CD4-positive, alpha-beta memory T cell (primary cell): ENCODE results near the gene DAPK2. TPM values are rescaled to one million over a fixed set of nuclear protein-coding genes. Genes with fewer than 3 reads are reported as not detected.

Experiments
- CTCF ChIA-PET: fragments of 350-600 bp; sonication (Branson Sonifier 250); formaldehyde crosslinking; loops from one replicate; lab custom pipeline; 2021; ENCODE audit warnings: inconsistent platforms; ENCODE audit not compliant: partially characterized antibody; lab: Charles Lee
- POLR2A ChIA-PET: fragments of 350-600 bp; sonication (Branson Sonifier 250); formaldehyde crosslinking; loops from one replicate; lab custom pipeline; 2021; ENCODE audit not compliant: partially characterized antibody; lab: Charles Lee
- DNase-seq, 5 donors: peaks; one replicate each; pipeline versions ENCODE4 v3.0.0 to v3.0.0-alpha.2; 2020 to 2022; ENCODE audit warnings: mixed read lengths in 1 of 5
- H3K27ac ChIP-seq: one replicate; pipeline ENCODE4 v1.7.0; 2013; ENCODE audit warnings: low read depth, low read length
- H3K27me3 ChIP-seq: 2 replicates; pipeline ENCODE4 v1.7.0; 2013; ENCODE audit warnings: mild to moderate bottlenecking, low read length, moderate library complexity; ENCODE audit not compliant: insufficient read depth
- H3K36me3 ChIP-seq: 2 replicates; pipeline ENCODE4 v1.7.0; 2013; ENCODE audit warnings: mild to moderate bottlenecking, low read length, moderate library complexity; ENCODE audit not compliant: insufficient read depth
- H3K4me1 ChIP-seq: 2 replicates; pipeline ENCODE4 v1.7.0; 2013; ENCODE audit warnings: mild to moderate bottlenecking, low read length, moderate library complexity; ENCODE audit not compliant: insufficient read depth
- H3K4me3 ChIP-seq, 2 donors: one replicate each; pipeline ENCODE4 v1.7.0; 2013; ENCODE audit warnings: low read length in 2 of 2, mild to moderate bottlenecking in 1 of 2
- H3K9me3 ChIP-seq, 2 donors: one replicate each; pipeline ENCODE4 v1.7.0; 2013; ENCODE audit warnings: low read length in 2 of 2, control low read depth in 1 of 2; ENCODE audit not compliant: control insufficient read depth in 1 of 2
- H3K27ac Mint-ChIP-seq, 7 donors: one replicate each; pipeline ENCODE4 v1.8.0; 2020 to 2021; ENCODE audit warnings: mixed read lengths in 7 of 7, mild to moderate bottlenecking in 6 of 7, inconsistent platforms in 3 of 7, moderate library complexity in 3 of 7
- H3K27me3 Mint-ChIP-seq, 2 donors: one replicate each; pipeline ENCODE4 v1.8.0; 2020 to 2021; ENCODE audit warnings: mixed read lengths in 2 of 2
- H3K36me3 Mint-ChIP-seq, 2 donors: one replicate each; pipeline ENCODE4 v1.8.0; 2020 to 2021; ENCODE audit warnings: mixed read lengths in 2 of 2, inconsistent platforms in 1 of 2, mild to moderate bottlenecking in 1 of 2
- H3K4me1 Mint-ChIP-seq, 4 donors: one replicate each; pipeline ENCODE4 v1.8.0; 2020 to 2021; ENCODE audit warnings: mixed read lengths in 4 of 4, mild to moderate bottlenecking in 1 of 4
- H3K4me3 Mint-ChIP-seq, 8 donors: one replicate each; pipeline ENCODE4 v1.8.0; 2020 to 2021; ENCODE audit warnings: mixed read lengths in 8 of 8, mild to moderate bottlenecking in 7 of 8, moderate library complexity in 6 of 8, inconsistent platforms in 3 of 8
- H3K9me3 Mint-ChIP-seq, 8 donors: one replicate each; pipeline ENCODE4 v1.8.0; 2020 to 2021; ENCODE audit warnings: mixed read lengths in 8 of 8, mild to moderate bottlenecking in 5 of 8, inconsistent platforms in 3 of 8, moderate library complexity in 1 of 8
- intact Hi-C: fragments of 100-400 bp; cut with micrococcal nuclease; formaldehyde crosslinking; loops from one replicate; pipeline ENCODE4 v1.15.1; 2023
- polyA plus RNA-seq, 2 donors: library from polyadenylated mRNA; unstranded; fragments of 300-500 nt; fragmentation: Illumina TruSeq; gene quantifications; one replicate each; pipeline ENCODE4 v1.2.3, GENCODE V29; 2021
- total RNA-seq, 2 experiments: library from RNA; stranded (reverse); gene quantifications; one replicate each; pipeline ENCODE4 v1.2.3, GENCODE V29; 2021

The DAPK2 gene
- total and polyA plus RNA-seq, 4 experiments from 2014 or later: 0.93 to 2.9 (median 2.3) TPM; not detected in 1

DNA sequence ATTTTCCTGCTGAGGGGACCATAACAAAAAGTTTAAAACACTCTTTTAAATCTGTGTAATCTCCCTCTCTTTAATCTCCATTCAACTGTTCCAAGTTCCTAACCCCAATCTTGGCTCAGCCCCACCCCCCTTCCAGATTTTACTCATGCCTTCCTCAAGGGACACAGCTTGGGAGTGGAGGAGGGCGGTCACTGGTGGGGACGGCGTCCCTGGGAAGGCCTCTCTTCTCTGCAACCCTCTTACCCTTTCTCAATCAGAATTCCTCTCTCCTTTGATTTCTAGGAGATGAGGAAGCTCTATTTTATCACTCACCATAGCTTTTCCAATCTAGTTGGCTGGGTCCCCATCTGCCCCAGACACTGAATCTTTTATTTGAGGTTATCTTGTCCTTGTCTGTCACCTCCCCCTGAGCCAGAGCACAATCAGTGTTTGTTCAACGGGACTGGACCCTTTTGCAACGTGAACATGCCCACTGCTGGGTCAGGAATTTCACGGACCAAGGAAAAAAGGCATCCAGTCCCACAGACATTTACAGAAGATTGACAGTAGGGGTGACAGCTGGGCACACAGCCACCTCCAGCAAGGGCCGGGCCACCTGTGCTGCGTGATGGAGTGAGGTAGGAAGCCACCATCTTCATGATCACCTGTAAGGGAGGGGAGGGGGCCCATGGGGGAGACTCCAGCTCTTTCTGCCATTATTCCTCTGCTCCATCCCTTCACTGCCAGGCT is 128.5 kb downstream of the DAPK2 start:
- CTCF ChIA-PET: no interaction called here
- Histone ChIP-seq H3K9me3 (no peaks in the 10 kb centered on the region), H3K4me1 (peaks cover 14% of the 10 kb centered on the region), H3K27ac (no peak overlapping the region), H3K36me3 (no peaks in the 10 kb centered on the region), H3K4me3 (no peak overlapping the region), H3K27me3 (no peaks in the 10 kb centered on the region)
- Mint-ChIP-seq H3K9me3 (no peaks in the 10 kb centered on the region), H3K36me3 (no peaks in the 10 kb centered on the region), H3K27ac (no peak overlapping the region), H3K4me1 (peaks cover 8 to 17% (median 12%) of the 10 kb centered on the region in 4 donors), H3K4me3 (no peak overlapping the region), H3K27me3 (no peaks in the 10 kb centered on the region)
- DNase-seq: no peak
- intact Hi-C loops: no loop called here
- POLR2A ChIA-PET: no interaction called here

DNA sequence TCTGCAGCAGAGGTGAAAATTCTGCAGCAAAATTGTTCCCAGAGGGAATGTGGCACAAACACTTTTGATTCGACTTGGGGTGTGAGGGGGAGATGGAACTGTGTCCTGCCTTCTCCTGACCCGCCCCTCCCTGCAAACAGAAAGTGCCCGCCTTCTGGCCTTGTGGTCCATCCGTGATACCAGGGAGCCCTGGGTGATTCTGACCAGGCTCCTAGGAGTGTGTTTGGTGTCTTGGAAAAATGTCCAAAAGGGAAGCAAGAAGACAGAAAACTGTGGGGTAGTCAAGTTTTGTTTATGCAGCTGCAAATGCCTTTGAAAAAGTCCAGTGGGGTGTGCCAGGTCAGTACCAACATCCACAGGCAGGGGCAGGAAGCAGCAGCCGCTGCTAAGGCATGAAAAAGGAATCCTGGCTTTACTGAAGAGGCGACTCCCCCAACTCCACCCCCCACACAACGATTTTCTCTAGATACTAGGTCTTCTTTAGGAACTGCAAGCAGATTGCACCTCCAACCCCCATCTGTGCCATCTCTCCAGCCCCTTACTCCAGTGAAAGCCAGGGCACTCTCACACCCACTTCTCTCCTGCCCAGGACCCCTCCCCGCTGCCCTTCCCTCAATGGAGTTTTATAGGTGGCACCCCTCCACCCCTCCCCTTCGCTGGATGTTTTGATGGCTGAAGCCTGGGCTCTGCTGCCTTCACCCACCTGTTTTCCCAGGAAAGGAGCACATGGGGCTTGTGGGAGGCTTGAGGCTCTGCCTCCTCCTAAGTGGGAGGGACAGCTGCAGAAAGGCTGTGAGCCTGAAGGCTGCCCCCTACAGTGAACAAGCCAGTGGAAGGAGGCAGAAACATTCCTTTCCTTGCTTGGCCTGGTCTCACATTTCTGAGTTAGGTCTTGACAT is 130.2 kb downstream of the DAPK2 start:
- H3K27ac Mint-ChIP-seq: no peak overlapping the region
- ChIA-PET CTCF (no interaction called here), POLR2A (no interaction called here)
- intact Hi-C loops: no loop called here
- no peaks in the 10 kb centered on the region for H3K9me3 Mint-ChIP-seq
- H3K4me1 Mint-ChIP-seq: peaks cover 8 to 14% (median 11%) of the 10 kb centered on the region in 4 donors
- H3K4me3 Mint-ChIP-seq: no peak overlapping the region
- Histone ChIP-seq H3K27ac (no peak overlapping the region), H3K27me3 (no peaks in the 10 kb centered on the region), H3K36me3 (no peaks in the 10 kb centered on the region), H3K4me3 (no peak overlapping the region), H3K4me1 (peaks cover 14% of the 10 kb centered on the region), H3K9me3 (no peaks in the 10 kb centered on the region)
- no peaks in the 10 kb centered on the region for H3K27me3 Mint-ChIP-seq
- DNase-seq: no peak
- H3K36me3 Mint-ChIP-seq: no peaks in the 10 kb centered on the region

- H3K4me1 ChIP-seq: peaks cover 7% of the 10 kb centered on the region
- Mint-ChIP-seq H3K27ac (peak overlapping the region in 1 of 7 donors; percentile 51), H3K36me3 (no peaks in the 10 kb centered on the region), H3K9me3 (no peaks in the 10 kb centered on the region), H3K4me3 (no peak overlapping the region), H3K4me1 (peaks cover 2 to 6% (median 4%) of the 10 kb centered on the region in 4 donors), H3K27me3 (no peaks in the 10 kb centered on the region)
- no peaks in the 10 kb centered on the region for H3K36me3 ChIP-seq
- intact Hi-C loops: no loop called here
- H3K27ac ChIP-seq: no peak overlapping the region
- CTCF ChIA-PET: no interaction called here
- no peaks in the 10 kb centered on the region for H3K27me3 ChIP-seq
- DNase-seq: no peak
- POLR2A ChIA-PET: no interaction called here
- no peaks in the 10 kb centered on the region for H3K9me3 ChIP-seq
- no peak overlapping the region for H3K4me3 ChIP-seq
These were observed 130.9 kb downstream of the DAPK2 start for GRCh38 chr15:63915209-63915872.

DNA sequence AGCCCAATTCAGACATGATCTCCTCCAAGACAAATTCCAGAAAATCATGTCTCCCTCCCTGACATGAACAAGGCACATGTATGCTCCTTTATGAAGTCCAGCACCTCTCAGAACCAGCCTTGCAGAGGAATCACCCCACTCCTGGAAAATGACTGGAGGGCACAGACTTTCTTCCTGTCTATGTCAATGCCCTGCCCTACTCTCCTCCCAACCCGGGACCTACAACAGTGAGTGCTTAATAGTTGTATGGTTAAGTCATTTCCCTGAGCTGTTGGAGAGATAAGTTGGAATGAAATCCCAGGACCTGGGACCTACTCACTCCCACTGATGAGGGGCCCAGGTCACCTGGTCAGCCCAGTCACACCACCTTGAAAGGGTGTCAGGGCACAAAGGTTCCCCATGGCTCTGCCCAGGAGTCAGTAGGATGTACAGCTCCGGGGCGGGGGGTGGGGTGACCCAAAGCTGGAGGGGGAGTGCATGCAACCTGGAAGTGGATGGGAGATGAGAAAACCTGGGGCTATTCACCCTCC is 132.4 kb downstream of the DAPK2 start:
- Histone ChIP-seq H3K36me3 (no peaks in the 10 kb centered on the region), H3K9me3 (no peaks in the 10 kb centered on the region), H3K4me1 (no peaks in the 10 kb centered on the region), H3K27ac (no peak overlapping the region), H3K4me3 (no peak overlapping the region), H3K27me3 (no peaks in the 10 kb centered on the region)
- CTCF ChIA-PET: no interaction called here
- DNase-seq: no peak
- intact Hi-C loops: no loop called here
- no peaks in the 10 kb centered on the region for H3K9me3 Mint-ChIP-seq
- H3K4me1 Mint-ChIP-seq: no peaks in the 10 kb centered on the region
- H3K27me3 Mint-ChIP-seq: no peaks in the 10 kb centered on the region
- no peaks in the 10 kb centered on the region for H3K36me3 Mint-ChIP-seq
- H3K4me3 Mint-ChIP-seq: no peak overlapping the region
- peak overlapping the region in 1 of 7 donors; percentile 55 for H3K27ac Mint-ChIP-seq
- POLR2A ChIA-PET: no interaction called here

GRCh38 chr15:63913336-63913735 is 132.9 kb downstream of the DAPK2 start:
- Mint-ChIP-seq H3K9me3 (no peaks in the 10 kb centered on the region), H3K4me1 (no peaks in the 10 kb centered on the region), H3K27ac (no peak overlapping the region), H3K27me3 (no peaks in the 10 kb centered on the region), H3K36me3 (no peaks in the 10 kb centered on the region), H3K4me3 (no peak overlapping the region)
- intact Hi-C loops: no loop called here
- H3K4me1 ChIP-seq: no peaks in the 10 kb centered on the region
- H3K36me3 ChIP-seq: no peaks in the 10 kb centered on the region
- H3K4me3 ChIP-seq: no peak overlapping the region
- no peak overlapping the region for H3K27ac ChIP-seq
- no peaks in the 10 kb centered on the region for H3K9me3 ChIP-seq
- H3K27me3 ChIP-seq: no peaks in the 10 kb centered on the region
- ChIA-PET POLR2A (no interaction called here), CTCF (interaction anchor here (1.7 kb wide), 1 partner anchor 21 kb away, joined by 4 read pairs; no protein-coding TSS in a partner anchor)
- DNase-seq: no peak

GRCh38 chr15:63912061-63912615 is 134.1 kb downstream of the DAPK2 start:
- CTCF ChIA-PET: interaction anchor here (0.7 to 2.3 kb wide), 5 partner anchors 18 to 98 kb away, joined by 3 to 10 read pairs (median 3); no protein-coding TSS in a partner anchor
- no peak overlapping the region for H3K27ac Mint-ChIP-seq
- intact Hi-C loops: no loop called here

More at GRCh38 chr15:63912061-63912615, 134.1 kb downstream of the DAPK2 start:
- no peak for DNase-seq
- H3K4me1 Mint-ChIP-seq: peaks cover 0 to 1% (median under 1%) of the 10 kb centered on the region in 4 donors
- H3K27ac ChIP-seq: no peak overlapping the region
- no peaks in the 10 kb centered on the region for H3K36me3 ChIP-seq
- no peaks in the 10 kb centered on the region for H3K36me3 Mint-ChIP-seq
- H3K9me3 Mint-ChIP-seq: no peaks in the 10 kb centered on the region
- H3K9me3 ChIP-seq: no peaks in the 10 kb centered on the region
- H3K27me3 Mint-ChIP-seq: no peaks in the 10 kb centered on the region
- no peak overlapping the region for H3K4me3 ChIP-seq
- POLR2A ChIA-PET: no interaction called here
- H3K27me3 ChIP-seq: no peaks in the 10 kb centered on the region
- no peak overlapping the region for H3K4me3 Mint-ChIP-seq
- peaks cover under 1% of the 10 kb centered on the region for H3K4me1 ChIP-seq
